Breast epithelium (tissue), 4 donors: ENCODE results near the gene UPK1B. TPM values are rescaled to one million over a fixed set of nuclear protein-coding genes. Genes with fewer than 3 reads are reported as not detected.

Source experiments
- DNase-seq, 2 donors: peaks; one replicate each; pipeline ENCODE4 v3.0.0-alpha.2; 2019; ENCODE audit warnings: low spot score in 2 of 2
- H3K27ac ChIP-seq, 2 donors: fragments of 200-600 bp; sonication (generic) in 1 of 2; one replicate each; pipeline ENCODE4 v1.5.1; 2016 to 2019; ENCODE audit warnings: mild to moderate bottlenecking in 1 of 2
- H3K27me3 ChIP-seq, 2 donors: fragments of 200-600 bp; sonication (generic) in 1 of 2; one replicate each; pipeline versions ENCODE4 v1.5.1 to v1.6.0; 2017 to 2019; ENCODE audit warnings: control low read depth in 1 of 2, mild to moderate bottlenecking in 1 of 2
- H3K36me3 ChIP-seq: fragments of 200-600 bp; one replicate; pipeline ENCODE4 v1.5.1; 2019
- H3K4me1 ChIP-seq, 2 donors: fragments of 200-600 bp; sonication (generic); one replicate each; pipeline ENCODE4 v1.5.1; 2016 to 2019; ENCODE audit warnings: control low read depth in 1 of 2
- H3K4me3 ChIP-seq, 3 donors: fragments of 200-600 bp; sonication (generic); 1 replicate in 2 of 3; 2 replicates in 1 of 3; pipeline ENCODE4 v1.5.1; 2016 to 2019; ENCODE audit warnings: mild to moderate bottlenecking in 3 of 3, moderate library complexity in 2 of 3
- H3K9me3 ChIP-seq, 2 donors: fragments of 200-600 bp; sonication (generic) in 1 of 2; one replicate each; pipeline ENCODE4 v1.5.1; 2016 to 2019; ENCODE audit warnings: control low read depth in 1 of 2
- CTCF ChIP-seq, 3 donors: fragments of 450-650 bp; IDR thresholded peaks; one replicate each; pipeline ENCODE4 v1.5.1; 2016 to 2017; ENCODE audit warnings: antibody characterized with exemption in 3 of 3, mild to moderate bottlenecking in 3 of 3, moderate library complexity in 3 of 3
- POLR2A ChIP-seq: fragments of 450-650 bp; IDR thresholded peaks from one replicate; pipeline ENCODE4 v1.6.1; 2016; ENCODE audit warnings: antibody characterized with exemption, mild to moderate bottlenecking, moderate library complexity
- POLR2AphosphoS5 ChIP-seq, 3 donors: sonication (generic); formaldehyde crosslinking; IDR thresholded peaks; one replicate each; pipeline ENCODE4 v1.6.1; 2017; ENCODE audit warnings: antibody characterized with exemption in 3 of 3
- intact Hi-C: fragments of 100-400 bp; cut with DNase I; formaldehyde crosslinking; loops from one replicate; pipeline ENCODE4 v1.15.1; 2023; ENCODE audit warnings: low total_unique reads
- total RNA-seq, 3 donors: library from RNA; depleted of rRNA; stranded (reverse); fragments of >200 nt; gene quantifications; one replicate each; pipeline ENCODE4 v1.1.0, GENCODE V29; 2016

Gene UPK1B
- total RNA-seq, 3 donors from 2014 or later, result 6.7 TPM; not detected in 2

GRCh38 chr3:119206611-119207511 lies 33.5 kb downstream of the UPK1B start:
- intact Hi-C loops, result no loop called here
- no peaks in the 10 kb centered on the region for H3K27me3 ChIP-seq
- no peak overlapping the region for H3K27ac ChIP-seq
- no peaks in the 10 kb centered on the region for H3K36me3 ChIP-seq
- TF ChIP-seq CTCF (IDR thresholded peaks at IDR 0.05), result no peak
- no peak for TF ChIP-seq POLR2A
- no peak for TF ChIP-seq POLR2AphosphoS5 (IDR thresholded peaks at IDR 0.05)
- no peaks in the 10 kb centered on the region for H3K4me1 ChIP-seq
- no peaks in the 10 kb centered on the region for H3K9me3 ChIP-seq
- no peak overlapping the region for H3K4me3 ChIP-seq
- DNase-seq, result no peak

GRCh38 chr3:119207512-119207875 lies 34.1 kb downstream of the UPK1B start:
- Histone ChIP-seq H3K27ac (no peak overlapping the region), H3K4me1 (no peaks in the 10 kb centered on the region), H3K4me3 (no peak overlapping the region), H3K36me3 (no peaks in the 10 kb centered on the region), H3K27me3 (no peaks in the 10 kb centered on the region), H3K9me3 (no peaks in the 10 kb centered on the region)
- TF ChIP-seq POLR2AphosphoS5 (IDR thresholded peaks at IDR 0.05) (no peak), POLR2A (no peak), CTCF (IDR thresholded peaks at IDR 0.05) (no peak)
- intact Hi-C loops, result no loop called here
- DNase-seq, result no peak

- DNase-seq, result no peak
- intact Hi-C loops, result no loop called here
- H3K36me3 ChIP-seq, result no peaks in the 10 kb centered on the region
- H3K4me1 ChIP-seq, result no peaks in the 10 kb centered on the region
- no peak for TF ChIP-seq CTCF (IDR thresholded peaks at IDR 0.05)
- no peak for TF ChIP-seq POLR2A
- no peak for TF ChIP-seq POLR2AphosphoS5 (IDR thresholded peaks at IDR 0.05)
- H3K27me3 ChIP-seq, result no peaks in the 10 kb centered on the region
- H3K9me3 ChIP-seq, result no peaks in the 10 kb centered on the region
- no peak overlapping the region for H3K4me3 ChIP-seq
- no peak overlapping the region for H3K27ac ChIP-seq
Observed at GRCh38 chr3:119211193-119211592, 37.8 kb downstream of the UPK1B start.

- intact Hi-C loops, result no loop called here
- TF ChIP-seq POLR2A, result no peak
- no peak for TF ChIP-seq CTCF (IDR thresholded peaks at IDR 0.05)
- TF ChIP-seq POLR2AphosphoS5 (IDR thresholded peaks at IDR 0.05), result no peak
- no peaks in the 10 kb centered on the region for H3K4me1 ChIP-seq
- H3K36me3 ChIP-seq, result no peaks in the 10 kb centered on the region
- H3K9me3 ChIP-seq, result no peaks in the 10 kb centered on the region
- no peak overlapping the region for H3K4me3 ChIP-seq
- H3K27ac ChIP-seq, result no peak overlapping the region
- DNase-seq, result no peak
- H3K27me3 ChIP-seq, result no peaks in the 10 kb centered on the region
Observed at GRCh38 chr3:119211803-119212202, 38.4 kb downstream of the UPK1B start.

- DNase-seq, result no peak
- Histone ChIP-seq H3K27me3 (no peaks in the 10 kb centered on the region), H3K27ac (no peak overlapping the region), H3K4me1 (no peaks in the 10 kb centered on the region), H3K4me3 (no peak overlapping the region), H3K36me3 (no peaks in the 10 kb centered on the region), H3K9me3 (no peaks in the 10 kb centered on the region)
- TF ChIP-seq POLR2AphosphoS5 (IDR thresholded peaks at IDR 0.05) (no peak), POLR2A (no peak), CTCF (IDR thresholded peaks at IDR 0.05) (no peak)
- intact Hi-C loops, result no loop called here
Observed at GRCh38 chr3:119219069-119219468, 45.7 kb downstream of the UPK1B start.
